Naive thymus-derived CD8-positive, alpha-beta T cell (primary cell): ENCODE results near the gene CDH8. TPM values are rescaled to one million over a fixed set of nuclear protein-coding genes. Genes with fewer than 3 reads are reported as not detected.

Experiments used
- ATAC-seq, 2 donors: fragments of 150-1000 bp; cut with Tn5 transposase in 1 of 2; sonication (Bioruptor Pico), chemical (Tn5 transposase) in 1 of 2; 1 replicate in 1 of 2; 2 replicates in 1 of 2; pipeline ENCODE4 v1.10.0; 2021; ENCODE audit warnings: mild to moderate bottlenecking in 2 of 2, moderate library complexity in 2 of 2
- POLR2A ChIA-PET: fragments of 350-600 bp; sonication (Branson Sonifier 250); formaldehyde crosslinking; loops from one replicate; lab custom pipeline; 2021; ENCODE audit warnings: antibody characterized with exemption; lab: Charles Lee
- DNase-seq, 10 donors: peaks; one replicate each; pipeline versions ENCODE4 v3.0.0 to v3.0.0-alpha.2; 2020 to 2022
- H3K27ac Mint-ChIP-seq, 10 donors: one replicate each; pipeline ENCODE4 v1.8.0; 2020 to 2022; ENCODE audit warnings: mild to moderate bottlenecking in 10 of 10, mixed read lengths in 10 of 10, moderate library complexity in 4 of 10, inconsistent platforms in 1 of 10
- H3K27me3 Mint-ChIP-seq, 5 donors: one replicate each; pipeline ENCODE4 v1.8.0; 2021 to 2022; ENCODE audit warnings: mixed read lengths in 5 of 5
- H3K36me3 Mint-ChIP-seq, 3 donors: one replicate each; pipeline ENCODE4 v1.8.0; 2020 to 2022; ENCODE audit warnings: mixed read lengths in 3 of 3, mild to moderate bottlenecking in 2 of 3, inconsistent platforms in 1 of 3
- H3K4me1 Mint-ChIP-seq, 4 donors: one replicate each; pipeline ENCODE4 v1.8.0; 2021 to 2022; ENCODE audit warnings: mixed read lengths in 4 of 4
- H3K4me3 Mint-ChIP-seq, 10 donors: one replicate each; pipeline ENCODE4 v1.8.0; 2020 to 2022; ENCODE audit warnings: mild to moderate bottlenecking in 10 of 10, mixed read lengths in 10 of 10, moderate library complexity in 6 of 10, inconsistent platforms in 1 of 10
- H3K9me3 Mint-ChIP-seq, 9 donors: one replicate each; pipeline ENCODE4 v1.8.0; 2020 to 2022; ENCODE audit warnings: mixed read lengths in 9 of 9, mild to moderate bottlenecking in 3 of 9, inconsistent platforms in 1 of 9, moderate library complexity in 1 of 9
- polyA plus RNA-seq, 3 donors: library from polyadenylated mRNA; unstranded; fragments of 300-500 nt; fragmentation: Illumina TruSeq; gene quantifications; one replicate each; pipeline ENCODE4 v1.2.3, GENCODE V29; 2021
- total RNA-seq, 8 experiments: library from RNA in 2 of 8; stranded (reverse) in 2 of 8; gene quantifications; one replicate each; pipeline ENCODE4 v1.2.3 and lab custom pipeline; 2021 to 2026

CDH8 gene
- total and polyA plus RNA-seq, 5 experiments from 2014 or later = 0.80 TPM; not detected in 4

DNA sequence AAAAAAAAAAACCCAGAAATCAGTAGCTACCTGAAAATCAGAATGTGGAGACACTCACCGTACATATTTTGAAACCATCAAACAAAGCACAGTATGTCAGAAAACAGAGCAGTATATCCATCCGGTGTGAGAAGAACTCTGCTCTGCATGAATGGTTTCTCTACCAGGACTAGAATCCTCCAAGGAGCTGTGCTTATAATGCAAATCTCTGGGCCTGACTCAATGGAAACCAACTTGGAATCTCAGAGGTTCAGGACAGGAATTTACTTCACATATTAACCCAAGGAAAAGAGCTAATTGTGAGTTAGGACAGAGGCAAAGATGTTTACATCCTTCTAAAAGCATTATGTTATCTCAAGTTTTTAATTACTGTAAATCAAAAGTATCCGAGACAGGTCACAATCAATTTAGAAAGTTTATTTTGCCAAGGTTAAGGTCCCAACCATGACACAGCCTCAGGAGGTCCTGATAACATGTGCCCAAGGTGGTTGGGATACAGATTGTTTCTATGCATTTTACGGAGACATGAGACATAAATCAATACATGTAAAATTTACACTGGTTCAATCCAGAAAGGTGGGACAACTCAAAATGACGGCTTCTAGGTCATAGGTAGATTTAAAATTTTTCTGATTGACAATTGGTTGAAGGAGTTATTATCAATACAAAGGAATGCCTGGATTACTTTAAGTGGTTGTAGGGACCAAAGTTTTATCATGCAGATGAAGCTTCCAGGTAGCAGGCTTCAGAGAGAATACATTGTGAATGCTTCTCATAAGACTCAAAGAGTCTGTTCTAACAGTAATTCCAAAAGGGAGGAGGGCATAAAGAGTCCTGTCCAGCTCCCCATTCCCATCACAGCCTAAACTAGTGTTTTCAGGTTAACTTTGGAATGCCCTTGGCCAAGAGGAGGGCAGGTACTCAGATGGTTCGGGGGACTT lies 164.1 kb downstream of the CDH8 start:
- H3K4me3 Mint-ChIP-seq = no peak overlapping the region
- H3K4me1 Mint-ChIP-seq = no peaks in the 10 kb centered on the region
- H3K9me3 Mint-ChIP-seq = peaks cover 1 to 32% (median 10%) of the 10 kb centered on the region in 9 donors
- no peaks in the 10 kb centered on the region for H3K27me3 Mint-ChIP-seq
- no peak overlapping the region for H3K27ac Mint-ChIP-seq
- POLR2A ChIA-PET = no interaction called here
- DNase-seq = no peak
- no peaks in the 10 kb centered on the region for H3K36me3 Mint-ChIP-seq
- ATAC-seq = no peak

DNA sequence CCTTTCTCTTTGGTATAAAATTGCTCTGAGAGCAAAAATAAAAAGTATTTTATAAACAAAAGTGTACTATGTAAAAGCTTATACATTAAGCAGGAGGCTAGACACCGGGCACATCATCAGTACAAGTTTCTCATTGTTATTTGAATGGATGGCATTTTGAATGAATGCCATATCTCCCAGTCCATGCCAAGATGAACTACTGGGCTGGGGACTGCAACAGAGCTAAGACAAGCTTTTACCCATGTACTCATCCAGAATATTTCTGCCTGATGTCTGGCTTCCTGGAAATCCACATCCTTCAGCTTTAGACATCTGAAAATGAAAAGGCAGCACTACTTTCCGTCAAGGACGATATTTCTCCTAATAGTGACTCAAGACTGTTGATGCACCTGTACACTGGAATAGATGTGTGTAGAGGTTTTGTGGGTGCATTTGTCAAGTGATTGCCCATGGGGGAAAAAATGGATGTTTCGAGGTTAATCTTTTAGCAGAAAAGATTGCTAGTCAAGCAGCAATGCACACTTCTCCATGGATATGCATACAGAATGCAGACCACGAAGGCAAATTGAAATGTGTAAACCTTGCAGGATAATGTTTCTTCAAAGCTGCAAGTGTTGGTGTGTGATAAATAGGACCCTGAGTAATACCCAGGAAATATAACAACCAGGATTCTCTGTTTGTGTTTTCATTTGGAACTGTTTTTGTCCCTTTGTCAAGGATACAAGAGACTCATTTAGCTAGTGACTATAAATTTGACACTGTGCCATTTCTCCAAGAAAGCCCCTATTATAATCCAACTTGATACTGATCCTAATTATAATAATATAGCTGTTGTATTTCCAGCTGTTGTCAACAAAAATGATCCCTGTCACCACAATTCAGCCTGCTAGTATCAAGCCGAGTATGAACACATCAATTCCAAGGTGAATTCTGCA lies 173.8 kb downstream of the CDH8 start:
- no peaks in the 10 kb centered on the region for H3K4me1 Mint-ChIP-seq
- no peak for DNase-seq
- no peak overlapping the region for H3K4me3 Mint-ChIP-seq
- POLR2A ChIA-PET = no interaction called here
- no peaks in the 10 kb centered on the region for H3K27me3 Mint-ChIP-seq
- no peak for ATAC-seq
- peaks cover 9 to 41% (median 17%) of the 10 kb centered on the region in 9 donors for H3K9me3 Mint-ChIP-seq
- no peak overlapping the region for H3K27ac Mint-ChIP-seq
- peaks cover 0 to 6% (median 0%) of the 10 kb centered on the region in 3 donors for H3K36me3 Mint-ChIP-seq

DNA sequence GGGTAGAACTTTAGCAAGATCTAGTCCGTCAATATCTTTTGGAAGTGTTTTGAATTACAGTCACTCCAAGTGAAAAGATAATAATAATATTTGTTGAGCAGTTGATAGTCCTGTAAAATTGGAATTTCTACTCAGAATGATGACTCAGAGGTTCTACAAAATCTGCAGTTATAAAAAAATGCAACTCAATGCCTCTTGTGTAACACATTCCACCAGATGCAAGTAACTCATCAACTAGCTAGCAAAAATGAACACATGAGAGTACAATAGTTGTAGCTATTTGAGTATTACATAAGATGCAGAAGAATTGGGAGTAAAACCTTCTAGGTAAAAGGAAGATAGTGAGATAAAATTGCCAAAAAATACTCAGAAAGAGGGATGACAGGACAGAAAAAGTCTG lies 177.2 kb downstream of the CDH8 start:
- POLR2A ChIA-PET = no interaction called here
- no peak for DNase-seq
- peaks cover 11 to 34% (median 17%) of the 10 kb centered on the region in 9 donors for H3K9me3 Mint-ChIP-seq

DNA sequence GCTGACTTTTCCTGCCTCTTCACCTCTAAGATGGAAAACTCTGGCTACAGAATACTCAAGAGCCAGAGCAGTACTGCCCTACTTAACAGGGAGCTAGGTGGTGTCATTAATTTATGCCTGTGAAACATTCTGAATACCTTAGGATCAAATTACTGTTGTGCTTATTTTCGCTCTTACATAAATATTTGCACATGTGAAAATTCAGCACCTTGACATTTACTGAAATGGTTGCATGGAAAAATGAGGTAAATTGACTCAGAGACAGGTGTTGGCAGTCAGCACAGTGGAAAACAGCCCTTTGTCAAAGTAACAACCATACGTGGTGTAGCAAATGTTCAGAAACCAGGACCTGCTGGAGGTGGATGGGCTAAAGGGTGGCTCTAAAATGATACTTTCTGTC lies 193.6 kb downstream of the CDH8 start:
- Mint-ChIP-seq H3K27me3 (no peaks in the 10 kb centered on the region), H3K4me1 (no peaks in the 10 kb centered on the region), H3K4me3 (no peak overlapping the region), H3K27ac (no peak overlapping the region), H3K9me3 (peaks cover 4 to 37% (median 8%) of the 10 kb centered on the region in 9 donors), H3K36me3 (peaks cover 0 to 6% (median 0%) of the 10 kb centered on the region in 3 donors)
- POLR2A ChIA-PET = no interaction called here
- DNase-seq = no peak
- ATAC-seq = no peak

More for the DNA sequence above, 177.2 kb downstream of the CDH8 start:
- Mint-ChIP-seq H3K27ac (no peak overlapping the region), H3K4me1 (no peaks in the 10 kb centered on the region), H3K27me3 (no peaks in the 10 kb centered on the region), H3K36me3 (peaks cover 0 to 6% (median 0%) of the 10 kb centered on the region in 3 donors), H3K4me3 (no peak overlapping the region)
- no peak for ATAC-seq

DNA sequence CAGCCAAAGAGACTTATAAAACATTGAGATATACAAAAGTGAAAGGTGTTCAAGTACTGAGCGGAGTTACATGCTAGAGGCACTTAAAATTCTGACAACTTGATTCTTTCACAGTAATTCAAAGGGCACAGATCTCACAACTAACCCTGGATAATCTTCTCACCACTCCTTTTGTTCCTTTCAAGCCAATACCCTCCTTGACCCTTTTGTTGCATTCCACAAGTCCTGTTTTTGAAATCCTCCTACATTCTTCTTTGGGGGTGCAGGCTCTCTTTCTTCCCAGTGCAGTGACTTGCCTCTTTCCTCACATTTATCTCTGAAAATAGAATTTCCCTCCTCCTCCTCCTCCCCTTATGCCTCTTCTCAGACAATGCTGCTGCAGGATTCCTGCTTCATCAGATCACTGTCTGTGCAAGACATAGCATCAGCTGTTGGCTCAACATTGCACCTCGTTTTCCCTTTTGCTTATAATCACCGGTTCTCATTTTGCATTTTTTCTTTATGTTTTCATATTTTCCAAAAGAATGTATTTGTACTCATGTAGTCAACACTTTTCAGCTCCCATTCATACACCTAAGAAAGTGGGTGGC lies 199.3 kb downstream of the CDH8 start:
- Mint-ChIP-seq H3K4me3 (no peak overlapping the region), H3K27ac (no peak overlapping the region), H3K36me3 (no peaks in the 10 kb centered on the region), H3K9me3 (peaks cover 3 to 40% (median 17%) of the 10 kb centered on the region in 9 donors), H3K27me3 (no peaks in the 10 kb centered on the region), H3K4me1 (no peaks in the 10 kb centered on the region)
- no peak for ATAC-seq
- POLR2A ChIA-PET = no interaction called here
- no peak for DNase-seq

DNA sequence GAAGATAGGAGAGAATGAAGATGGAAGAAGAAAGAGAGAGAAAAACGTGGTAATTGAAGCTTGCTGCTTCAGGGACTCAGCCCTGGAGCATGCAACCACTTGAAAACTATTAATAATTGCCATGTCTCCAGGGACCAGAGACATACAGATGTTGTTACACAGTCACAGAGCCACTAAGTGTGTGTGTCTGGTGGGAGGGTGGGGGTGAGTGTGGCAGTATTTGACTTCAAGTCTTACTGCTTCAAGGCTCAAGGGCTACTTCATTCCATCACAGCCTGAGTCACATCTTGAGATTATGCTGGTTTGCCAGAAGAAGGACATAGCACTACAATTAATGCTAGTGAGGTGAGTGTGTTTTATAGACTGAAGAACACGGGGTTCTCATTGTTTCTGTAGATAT lies 202.2 kb downstream of the CDH8 start:
- Mint-ChIP-seq H3K4me1 (peaks cover 0 to 2% (median 0%) of the 10 kb centered on the region in 4 donors), H3K4me3 (no peak overlapping the region), H3K27ac (no peak overlapping the region), H3K9me3 (peaks cover 6 to 43% (median 13%) of the 10 kb centered on the region in 9 donors), H3K36me3 (no peaks in the 10 kb centered on the region), H3K27me3 (no peaks in the 10 kb centered on the region)
- POLR2A ChIA-PET = no interaction called here
- DNase-seq (no peak), ATAC-seq (no peak)

DNA sequence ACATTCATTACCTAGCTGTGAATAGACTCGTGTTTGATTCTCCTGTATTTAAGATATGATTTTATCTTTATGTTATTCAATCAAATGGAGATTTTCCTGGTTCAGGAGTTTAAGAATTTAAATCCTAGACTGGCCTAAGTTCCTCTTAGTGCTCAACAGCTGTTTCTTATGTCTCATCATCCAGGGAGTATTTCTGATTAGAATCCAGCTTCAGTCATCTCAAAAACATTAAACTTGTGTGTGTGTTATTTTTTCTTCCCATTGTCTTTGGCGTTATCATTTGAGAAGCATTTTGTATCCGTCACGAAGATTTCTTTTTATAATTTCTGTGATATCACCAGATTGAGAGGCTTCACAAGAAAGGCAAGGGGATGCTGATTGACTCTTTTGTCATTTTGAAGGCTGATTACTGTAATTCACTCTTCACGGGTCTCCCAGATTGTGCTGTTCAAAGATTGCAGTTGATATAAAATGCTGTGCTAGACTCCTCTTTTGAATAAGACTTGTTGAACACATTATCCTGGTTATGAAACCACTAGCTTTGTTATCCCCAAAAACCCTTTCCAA lies 204.8 kb downstream of the CDH8 start:
- no peaks in the 10 kb centered on the region for H3K27me3 Mint-ChIP-seq
- ATAC-seq = no peak
- peaks cover 10 to 43% (median 15%) of the 10 kb centered on the region in 9 donors for H3K9me3 Mint-ChIP-seq
- peaks cover 0 to 2% (median 0%) of the 10 kb centered on the region in 4 donors for H3K4me1 Mint-ChIP-seq
- no peak overlapping the region for H3K4me3 Mint-ChIP-seq
- POLR2A ChIA-PET = no interaction called here
- no peak overlapping the region for H3K27ac Mint-ChIP-seq
- DNase-seq = no peak
- H3K36me3 Mint-ChIP-seq = no peaks in the 10 kb centered on the region

DNA sequence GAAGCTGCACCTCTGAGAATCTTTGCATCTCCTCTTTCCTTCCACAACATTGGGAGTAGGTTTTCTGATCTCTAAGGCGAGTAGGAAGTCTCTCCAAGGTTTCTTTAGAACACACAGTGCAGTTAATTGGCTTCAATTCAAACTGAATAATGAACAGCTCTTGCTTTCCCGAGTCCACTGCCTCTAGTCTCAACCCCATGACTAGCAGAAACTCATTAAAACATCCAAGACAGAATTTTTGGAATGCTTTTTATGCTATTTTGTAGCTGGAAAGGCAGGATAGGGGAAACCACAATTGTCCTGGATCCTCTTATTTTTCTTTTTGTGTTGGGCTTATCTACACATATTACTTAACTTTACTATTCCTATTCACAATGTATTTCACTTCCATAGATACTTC lies 206.6 kb downstream of the CDH8 start:
- no peak overlapping the region for H3K4me3 Mint-ChIP-seq
- POLR2A ChIA-PET = no interaction called here
- no peak for DNase-seq
- H3K27me3 Mint-ChIP-seq = no peaks in the 10 kb centered on the region
- H3K9me3 Mint-ChIP-seq = peaks cover 9 to 46% (median 16%) of the 10 kb centered on the region in 9 donors
- H3K27ac Mint-ChIP-seq = no peak overlapping the region
- no peaks in the 10 kb centered on the region for H3K36me3 Mint-ChIP-seq
- no peak for ATAC-seq
- H3K4me1 Mint-ChIP-seq = peaks cover 0 to 2% (median 0%) of the 10 kb centered on the region in 4 donors

DNA sequence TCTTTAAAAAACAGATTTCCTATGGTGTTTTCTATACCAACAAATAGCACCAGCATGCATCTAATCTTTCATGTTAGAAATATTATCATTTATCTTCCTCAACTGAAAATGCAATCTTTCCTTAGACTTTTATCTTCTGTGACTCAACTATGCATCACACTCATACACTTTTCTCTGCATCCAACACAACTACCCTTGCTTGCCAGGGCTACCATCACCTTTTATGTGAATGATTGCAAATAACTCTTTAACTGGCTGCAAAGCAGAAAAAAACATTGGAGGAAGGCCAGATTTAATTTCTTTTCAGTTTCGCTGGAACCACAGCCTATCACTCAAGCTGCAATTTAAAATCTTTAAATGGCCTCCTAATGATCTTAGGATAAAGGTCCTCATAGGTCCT lies 212.9 kb downstream of the CDH8 start:
- H3K4me1 Mint-ChIP-seq = no peaks in the 10 kb centered on the region
- peaks cover 0 to 28% (median 14%) of the 10 kb centered on the region in 9 donors for H3K9me3 Mint-ChIP-seq
- no peak for ATAC-seq
- no peak for DNase-seq
- POLR2A ChIA-PET = no interaction called here
- no peak overlapping the region for H3K27ac Mint-ChIP-seq
- H3K27me3 Mint-ChIP-seq = no peaks in the 10 kb centered on the region
- no peak overlapping the region for H3K4me3 Mint-ChIP-seq
- H3K36me3 Mint-ChIP-seq = no peaks in the 10 kb centered on the region

DNA sequence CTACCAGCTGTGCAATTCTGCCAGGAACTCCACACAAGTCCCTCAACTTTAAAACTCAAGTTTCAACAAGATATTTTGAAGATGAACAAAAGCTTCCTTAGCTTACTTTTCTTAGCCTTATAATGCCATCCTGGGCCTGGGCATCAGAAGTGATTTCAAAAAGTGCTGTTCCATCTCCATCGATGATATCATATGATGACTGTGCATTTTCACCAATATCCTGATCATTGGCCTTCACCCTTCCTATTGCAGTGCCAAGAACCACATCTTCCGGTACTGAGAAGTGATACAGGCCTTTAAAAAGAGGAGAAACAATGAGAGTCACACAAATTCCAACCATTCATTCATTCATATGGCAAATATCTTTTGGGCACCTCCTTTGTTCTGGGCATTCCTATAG lies 215.4 kb downstream of the CDH8 start:
- no peak for ATAC-seq
- no peak for DNase-seq
- H3K27me3 Mint-ChIP-seq = no peaks in the 10 kb centered on the region

DNA sequence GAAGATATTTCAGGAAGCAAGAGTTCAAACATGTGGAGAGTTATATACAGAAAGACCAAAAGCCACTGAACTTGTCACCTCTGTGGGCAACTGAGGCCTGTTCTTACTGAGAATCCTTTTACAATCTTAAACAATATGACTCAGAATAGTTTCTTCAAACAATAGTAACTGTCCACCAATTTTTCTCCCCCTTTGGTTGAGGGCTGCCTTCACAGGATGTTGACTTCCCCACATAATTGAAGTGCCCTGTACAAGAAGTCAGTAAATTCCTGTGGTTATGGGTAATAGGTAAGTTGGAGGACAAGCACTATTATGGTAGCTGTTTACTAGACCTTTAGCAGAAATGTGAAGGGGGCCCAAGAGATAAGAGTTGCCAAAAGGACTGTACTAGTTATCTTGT lies 215.8 kb downstream of the CDH8 start:
- Mint-ChIP-seq H3K9me3 (peaks cover 0 to 26% (median 9%) of the 10 kb centered on the region in 9 donors), H3K27me3 (no peaks in the 10 kb centered on the region), H3K27ac (no peak overlapping the region), H3K36me3 (no peaks in the 10 kb centered on the region), H3K4me3 (no peak overlapping the region), H3K4me1 (no peaks in the 10 kb centered on the region)
- POLR2A ChIA-PET = no interaction called here
- DNase-seq (no peak), ATAC-seq (no peak)

More for the DNA sequence above, 215.4 kb downstream of the CDH8 start:
- POLR2A ChIA-PET = no interaction called here
- Mint-ChIP-seq H3K36me3 (no peaks in the 10 kb centered on the region), H3K9me3 (peaks cover 0 to 26% (median 9%) of the 10 kb centered on the region in 9 donors), H3K4me1 (no peaks in the 10 kb centered on the region), H3K27ac (no peak overlapping the region), H3K4me3 (no peak overlapping the region)

DNA sequence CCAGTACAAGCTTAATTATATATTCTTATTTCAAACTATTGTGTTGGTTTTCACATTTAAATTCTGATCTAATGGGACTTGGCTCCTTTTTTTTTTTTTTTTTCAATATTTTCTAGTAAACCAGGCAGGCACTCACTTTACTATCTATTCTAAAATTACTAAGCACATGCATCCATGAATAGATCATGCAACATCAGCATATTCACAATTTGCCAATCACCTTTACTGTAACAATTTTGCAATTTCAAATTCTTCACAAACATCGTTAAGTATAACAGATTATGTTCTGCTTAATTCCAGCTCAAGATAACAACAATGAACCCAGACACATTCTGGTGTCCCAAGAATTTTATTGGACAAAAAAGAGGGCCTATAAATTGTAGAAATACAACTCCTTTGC lies 217.4 kb downstream of the CDH8 start:
- Mint-ChIP-seq H3K27ac (no peak overlapping the region), H3K27me3 (no peaks in the 10 kb centered on the region), H3K36me3 (no peaks in the 10 kb centered on the region), H3K4me3 (no peak overlapping the region), H3K9me3 (peaks cover 0 to 32% (median 10%) of the 10 kb centered on the region in 9 donors), H3K4me1 (no peaks in the 10 kb centered on the region)
- DNase-seq (no peak), ATAC-seq (no peak)
- POLR2A ChIA-PET = no interaction called here
